CD4-positive, alpha-beta T cell (primary cell): ENCODE data around the gene MINAR2. TPM values are rescaled to one million over a fixed set of nuclear protein-coding genes. Genes with fewer than 3 reads are reported as not detected.

Experiments used
- ATAC-seq: fragments of 200-7000 bp; cut with Tn5 transposase; one replicate; pipeline ENCODE4 v1.10.0; 2022; ENCODE audit warnings: mild to moderate bottlenecking; ENCODE audit not compliant: poor library complexity
- CTCF ChIA-PET: fragments of 350-600 bp; sonication (Branson Sonifier 250); formaldehyde crosslinking; loops from one replicate; lab custom pipeline; 2021; ENCODE audit warnings: antibody characterized with exemption, inconsistent platforms; lab: Charles Lee
- POLR2A ChIA-PET: fragments of 350-600 bp; sonication (Branson Sonifier 250); formaldehyde crosslinking; loops from one replicate; lab custom pipeline; 2021; ENCODE audit warnings: antibody characterized with exemption, inconsistent platforms; lab: Charles Lee
- DNase-seq, 14 experiments: peaks; one replicate each; pipeline ENCODE4 v3.0.0-alpha.2; 2013 to 2020; ENCODE audit warnings: mixed read lengths in 2 of 14
- H3K27ac ChIP-seq, 2 donors: one replicate each; pipeline versions ENCODE4 v1.5.1 to v1.7.0; 2013; ENCODE audit warnings: low read length in 2 of 2, low read depth in 1 of 2, mild to moderate bottlenecking in 1 of 2
- H3K27me3 ChIP-seq, 2 experiments: 1 replicate in 1 of 2; 2 replicates in 1 of 2; pipeline versions ENCODE4 v1.6.1 to v1.7.0; 2013; ENCODE audit warnings: low read length in 2 of 2, control low read depth in 1 of 2, mild to moderate bottlenecking in 1 of 2, moderate library complexity in 1 of 2; ENCODE audit not compliant: insufficient read depth in 2 of 2, control insufficient read depth in 1 of 2
- H3K36me3 ChIP-seq: one replicate; pipeline ENCODE4 v1.6.1; 2013; ENCODE audit warnings: low read length, control low read depth; ENCODE audit not compliant: insufficient read depth
- H3K4me1 ChIP-seq: one replicate; pipeline ENCODE4 v1.6.1; 2013; ENCODE audit warnings: low read length, control low read depth; ENCODE audit not compliant: insufficient read depth
- H3K4me3 ChIP-seq: one replicate; pipeline ENCODE4 v1.5.1; 2013; ENCODE audit warnings: mild to moderate bottlenecking, low read length, moderate library complexity
- H3K9me3 ChIP-seq, 2 experiments: 1 replicate in 1 of 2; 2 replicates in 1 of 2; pipeline versions ENCODE4 v1.6.1 to v1.7.0; 2013; ENCODE audit warnings: low read length in 2 of 2, mild to moderate bottlenecking in 2 of 2, control low read depth in 1 of 2, moderate library complexity in 1 of 2; ENCODE audit not compliant: control insufficient read depth in 1 of 2, insufficient read depth in 1 of 2
- H3K27ac Mint-ChIP-seq: one replicate; pipeline ENCODE4 v1.8.0; 2020; ENCODE audit warnings: mixed read lengths
- H3K27me3 Mint-ChIP-seq: one replicate; pipeline ENCODE4 v1.8.0; 2021; ENCODE audit warnings: mixed read lengths
- H3K36me3 Mint-ChIP-seq: one replicate; pipeline ENCODE4 v1.8.0; 2021; ENCODE audit warnings: low read depth, mixed read lengths
- H3K4me1 Mint-ChIP-seq: one replicate; pipeline ENCODE4 v1.8.0; 2021; ENCODE audit warnings: low read depth, mixed read lengths
- H3K4me3 Mint-ChIP-seq: one replicate; pipeline ENCODE4 v1.8.0; 2020; ENCODE audit warnings: mild to moderate bottlenecking, mixed read lengths
- H3K9me3 Mint-ChIP-seq: one replicate; pipeline ENCODE4 v1.8.0; 2020; ENCODE audit warnings: mixed read lengths
- CTCF ChIP-seq: fragments of 200-600 bp; IDR thresholded peaks from one replicate; pipeline ENCODE4 v1.8.0; 2022; ENCODE audit warnings: antibody characterized with exemption, mild to moderate bottlenecking
- intact Hi-C, 2 experiments: fragments of 100-400 bp; cut with DNase I in 1 of 2; cut with micrococcal nuclease in 1 of 2; formaldehyde crosslinking; loops; one replicate each; pipeline versions ENCODE4 v1.15.1 to v1.9.0; 2023 to 2025; cut with DNase I, micrococcal nuclease
- total RNA-seq, 174 experiments: library from RNA in 2 of 174; stranded (reverse) in 2 of 174; gene quantifications; one replicate each; pipeline ENCODE4 v1.2.3 and lab custom pipeline; 2021 to 2026

MINAR2 gene
- total RNA-seq, 2 experiments from 2014 or later = not detected

DNA sequence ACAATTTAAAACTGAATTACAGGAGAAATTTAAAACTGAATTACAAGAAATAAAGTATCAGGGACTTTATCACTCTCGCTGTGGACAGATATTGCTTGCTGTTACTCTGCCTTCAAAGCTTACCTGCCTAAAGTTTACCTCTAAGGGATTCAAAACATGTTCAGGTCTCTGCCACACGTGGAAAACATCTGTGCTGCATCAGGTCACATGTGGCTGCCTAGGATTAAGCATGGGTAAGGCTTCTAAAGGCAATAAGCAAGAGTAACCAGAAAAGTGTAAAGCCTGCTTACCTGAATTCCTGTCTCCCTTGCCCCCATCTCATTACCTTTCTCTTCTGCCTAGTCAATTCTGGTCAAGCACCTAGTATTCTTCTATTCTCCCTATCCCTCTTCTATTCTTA lies 18.9 kb downstream of the MINAR2 start:
- H3K4me3 Mint-ChIP-seq = no peak overlapping the region
- H3K4me1 ChIP-seq = peaks cover 2% of the 10 kb centered on the region
- CTCF ChIA-PET = no interaction called here
- no peaks in the 10 kb centered on the region for H3K4me1 Mint-ChIP-seq
- H3K4me3 ChIP-seq = no peak overlapping the region
- no peaks in the 10 kb centered on the region for H3K27me3 ChIP-seq
- no peak for DNase-seq
- peaks cover 4% of the 10 kb centered on the region for H3K27me3 Mint-ChIP-seq
- no peaks in the 10 kb centered on the region for H3K36me3 Mint-ChIP-seq
- no peaks in the 10 kb centered on the region for H3K36me3 ChIP-seq
- no peak for TF ChIP-seq CTCF
- no peak overlapping the region for H3K27ac ChIP-seq
- POLR2A ChIA-PET = no interaction called here
- ATAC-seq = no peak
- intact Hi-C loops = no loop called here
- H3K9me3 ChIP-seq = no peaks in the 10 kb centered on the region
- no peak overlapping the region for H3K27ac Mint-ChIP-seq
- H3K9me3 Mint-ChIP-seq = no peaks in the 10 kb centered on the region

DNA sequence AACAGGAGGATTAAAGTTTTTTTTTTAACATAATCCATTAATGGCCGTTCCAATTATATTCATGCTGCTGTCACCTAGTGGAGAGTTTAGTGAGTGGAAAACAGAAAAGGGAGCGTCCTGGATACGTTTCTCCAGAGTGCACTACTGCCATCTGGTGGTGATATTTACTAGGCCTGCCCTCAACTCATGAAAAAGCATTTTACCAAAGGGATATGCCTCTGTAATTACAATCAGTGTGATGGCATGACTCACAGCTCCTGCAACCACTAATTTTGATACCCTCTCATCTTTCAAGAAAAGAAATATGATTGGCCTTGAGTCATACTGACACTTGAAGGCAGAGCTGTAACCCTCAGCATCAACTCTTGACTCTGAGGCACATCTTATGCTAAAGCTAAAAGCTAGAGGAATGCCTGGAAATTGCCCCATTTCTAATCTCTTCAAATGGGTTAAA lies 20.1 kb downstream of the MINAR2 start:
- H3K27me3 ChIP-seq = no peaks in the 10 kb centered on the region
- peak; percentile 94 for TF ChIP-seq CTCF
- H3K4me1 Mint-ChIP-seq = no peaks in the 10 kb centered on the region
- H3K9me3 ChIP-seq = no peaks in the 10 kb centered on the region
- H3K36me3 Mint-ChIP-seq = no peaks in the 10 kb centered on the region
- CTCF ChIA-PET = interaction anchor here (1.1 kb wide), 1 partner anchor 12 kb away, joined by 5 read pairs; no protein-coding TSS in a partner anchor
- H3K27ac ChIP-seq = no peak overlapping the region
- DNase-seq = peak; percentile 1 to 79 (median 26)
- intact Hi-C loops = loop anchor here (2.0 kb wide), 2 partner anchors 863 to 1555 kb away; no protein-coding TSS in a partner anchor
- peaks cover 4% of the 10 kb centered on the region for H3K27me3 Mint-ChIP-seq
- H3K27ac Mint-ChIP-seq = no peak overlapping the region
- H3K9me3 Mint-ChIP-seq = no peaks in the 10 kb centered on the region
- H3K4me1 ChIP-seq = peaks cover 2% of the 10 kb centered on the region
- ATAC-seq = peak; percentile 82
- H3K4me3 ChIP-seq = no peak overlapping the region
- H3K36me3 ChIP-seq = no peaks in the 10 kb centered on the region
- POLR2A ChIA-PET = no interaction called here
- no peak overlapping the region for H3K4me3 Mint-ChIP-seq

DNA sequence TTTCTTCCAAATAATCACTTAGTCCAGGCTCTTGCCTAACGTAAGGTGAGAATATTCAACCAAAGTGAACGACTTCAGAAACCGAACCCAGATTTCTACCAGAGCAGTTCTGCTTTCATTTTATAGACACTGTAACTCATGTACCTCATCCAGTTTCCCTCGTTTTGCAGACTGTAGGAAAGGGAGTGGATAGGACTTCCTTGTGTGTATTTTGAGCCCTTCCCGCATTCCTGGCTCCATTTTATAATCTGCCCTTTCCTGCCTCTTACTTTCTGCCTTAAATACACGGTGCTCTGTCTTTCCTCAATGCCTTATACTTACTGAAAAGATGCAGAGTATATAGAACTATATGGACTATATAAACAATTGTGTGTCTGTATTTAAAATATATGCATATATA lies 20.8 kb downstream of the MINAR2 start:
- ATAC-seq (no peak), DNase-seq (no peak)
- H3K4me3 ChIP-seq = no peak overlapping the region
- intact Hi-C loops = loop anchor here (2.0 kb wide), 2 partner anchors 864 to 1556 kb away; no protein-coding TSS in a partner anchor
- ChIA-PET CTCF (interaction anchor here (1.1 kb wide), 1 partner anchor 12 kb away, joined by 5 read pairs; no protein-coding TSS in a partner anchor), POLR2A (no interaction called here)
- H3K36me3 ChIP-seq = no peaks in the 10 kb centered on the region
- H3K4me1 Mint-ChIP-seq = no peaks in the 10 kb centered on the region
- no peaks in the 10 kb centered on the region for H3K36me3 Mint-ChIP-seq
- no peak overlapping the region for H3K27ac Mint-ChIP-seq
- H3K27ac ChIP-seq = no peak overlapping the region
- H3K9me3 Mint-ChIP-seq = no peaks in the 10 kb centered on the region
- no peak overlapping the region for H3K4me3 Mint-ChIP-seq
- peaks cover 2% of the 10 kb centered on the region for H3K4me1 ChIP-seq
- TF ChIP-seq CTCF = no peak
- no peaks in the 10 kb centered on the region for H3K27me3 ChIP-seq
- H3K9me3 ChIP-seq = no peaks in the 10 kb centered on the region
- peaks cover 4% of the 10 kb centered on the region for H3K27me3 Mint-ChIP-seq
